HepG2 (cell line): ENCODE results near the gene TMEM144. TPM values are rescaled to one million over a fixed set of nuclear protein-coding genes. Genes with fewer than 3 reads are reported as not detected.

Source experiments
- CEBPG ChIP-seq: IDR thresholded peaks from 2 replicates; pipeline ENCODE4 v1.6.1; 2016
- HHEX ChIP-seq: IDR thresholded peaks from 2 replicates; pipeline ENCODE4 v1.6.1; 2016; ENCODE audit warnings: control low read depth
- KMT2A ChIP-seq: sonication (generic); formaldehyde crosslinking; IDR thresholded peaks from 2 replicates; pipeline ENCODE4 v1.4.0; 2020; ENCODE audit warnings: missing genetic modification reagents
- NFRKB ChIP-seq: fragments of 450-650 bp; IDR thresholded peaks from 2 replicates; pipeline ENCODE4 v1.6.1; 2017
- POGZ ChIP-seq: sonication (generic); formaldehyde crosslinking; IDR thresholded peaks from 2 replicates; pipeline ENCODE4 v1.4.0; 2020; ENCODE audit warnings: mild to moderate bottlenecking, missing genetic modification reagents
- SAP130 ChIP-seq: IDR thresholded peaks from 2 replicates; pipeline ENCODE4 v1.6.1; 2016; ENCODE audit warnings: low read depth
- SIN3A ChIP-seq: IDR thresholded peaks from 2 replicates; pipeline ENCODE4 v1.6.1; 2011; ENCODE audit warnings: low read depth, mild to moderate bottlenecking, control low read depth, low read length, borderline replicate concordance
- STAG1 ChIP-seq: sonication (generic); formaldehyde crosslinking; IDR thresholded peaks from 2 replicates; pipeline ENCODE4 v1.4.0; 2020; ENCODE audit warnings: missing genetic modification reagents
- TARDBP ChIP-seq: sonication (generic); formaldehyde crosslinking; IDR thresholded peaks from 2 replicates; pipeline ENCODE4 v1.8.0; 2022; ENCODE audit warnings: mild to moderate bottlenecking, missing genetic modification reagents
- THAP8 ChIP-seq: sonication (generic); formaldehyde crosslinking; IDR thresholded peaks from 2 replicates; pipeline ENCODE4 v1.5.1; 2020; ENCODE audit warnings: missing genetic modification reagents, mild to moderate bottlenecking, borderline replicate concordance
- XBP1 ChIP-seq: sonication (generic); formaldehyde crosslinking; IDR thresholded peaks from 2 replicates; pipeline ENCODE4 v1.5.0; 2020; ENCODE audit warnings: missing genetic modification reagents
- ZNF230 ChIP-seq: sonication (generic); formaldehyde crosslinking; IDR thresholded peaks from 2 replicates; pipeline ENCODE4 v1.4.0; 2020; ENCODE audit warnings: mild to moderate bottlenecking, missing genetic modification reagents
- ZNF383 ChIP-seq: sonication (generic); formaldehyde crosslinking; IDR thresholded peaks from 2 replicates; pipeline ENCODE4 v1.4.0; 2020; ENCODE audit warnings: missing genetic modification reagents, mild to moderate bottlenecking, borderline replicate concordance
- ZNF512 ChIP-seq: sonication (generic); formaldehyde crosslinking; IDR thresholded peaks from 2 replicates; pipeline ENCODE4 v1.4.0; 2020; ENCODE audit warnings: mild to moderate bottlenecking, missing genetic modification reagents
- ZNF614 ChIP-seq: IDR thresholded peaks from 2 replicates; pipeline ENCODE4 v1.6.1; 2018; ENCODE audit warnings: missing biosample characterization, missing genetic modification reagents, inconsistent platforms, borderline replicate concordance
- ZNF652 ChIP-seq: IDR thresholded peaks from 2 replicates; pipeline ENCODE4 v1.6.1; 2016; ENCODE audit warnings: low read depth, borderline replicate concordance
- polyA plus RNA-seq, 8 experiments: library from polyadenylated mRNA; depleted of rRNA in 3 of 8; stranded (reverse) in 7 of 8; unstranded in 1 of 8; fragments of >200 nt; fragmentation: Illumina TruSeq in 4 of 8; extraction: Trizol in 4 of 8; gene quantifications; 2 replicates each; pipeline versions ENCODE4 v1.2.1 to v1.2.3, GENCODE V29; 2011 to 2016; ENCODE audit warnings: low read depth in 4 of 8, missing spikeins in 1 of 8, mixed read lengths in 1 of 8; ENCODE audit not compliant: insufficient read depth in 1 of 8
- total RNA-seq, 5 experiments: library from RNA; depleted of rRNA; stranded (reverse); fragments of >200 nt; fragmentation: Illumina TruSeq; extraction: Trizol; gene quantifications; 2 replicates each; pipeline ENCODE4 v1.2.3, GENCODE V29; 2016; ENCODE audit warnings: low read depth in 1 of 5
- TF ChIP-seq, protein P1 (sequence below): sonication (generic); formaldehyde crosslinking; IDR thresholded peaks from 2 replicates; pipeline ENCODE4 v1.4.0; 2020; ENCODE audit warnings: missing genetic modification reagents
- TF ChIP-seq, protein P2 (sequence below): sonication (generic); formaldehyde crosslinking; IDR thresholded peaks from 2 replicates; pipeline ENCODE4 v1.5.0; 2020; ENCODE audit warnings: mild to moderate bottlenecking, missing genetic modification reagents, borderline replicate concordance

TMEM144 gene
- total and polyA plus RNA-seq, 2 of the 13 experiments (the other 11 are each of a cell fraction or from before 2014, with no cell fraction given): 10.9 to 12.3 TPM

DNA sequence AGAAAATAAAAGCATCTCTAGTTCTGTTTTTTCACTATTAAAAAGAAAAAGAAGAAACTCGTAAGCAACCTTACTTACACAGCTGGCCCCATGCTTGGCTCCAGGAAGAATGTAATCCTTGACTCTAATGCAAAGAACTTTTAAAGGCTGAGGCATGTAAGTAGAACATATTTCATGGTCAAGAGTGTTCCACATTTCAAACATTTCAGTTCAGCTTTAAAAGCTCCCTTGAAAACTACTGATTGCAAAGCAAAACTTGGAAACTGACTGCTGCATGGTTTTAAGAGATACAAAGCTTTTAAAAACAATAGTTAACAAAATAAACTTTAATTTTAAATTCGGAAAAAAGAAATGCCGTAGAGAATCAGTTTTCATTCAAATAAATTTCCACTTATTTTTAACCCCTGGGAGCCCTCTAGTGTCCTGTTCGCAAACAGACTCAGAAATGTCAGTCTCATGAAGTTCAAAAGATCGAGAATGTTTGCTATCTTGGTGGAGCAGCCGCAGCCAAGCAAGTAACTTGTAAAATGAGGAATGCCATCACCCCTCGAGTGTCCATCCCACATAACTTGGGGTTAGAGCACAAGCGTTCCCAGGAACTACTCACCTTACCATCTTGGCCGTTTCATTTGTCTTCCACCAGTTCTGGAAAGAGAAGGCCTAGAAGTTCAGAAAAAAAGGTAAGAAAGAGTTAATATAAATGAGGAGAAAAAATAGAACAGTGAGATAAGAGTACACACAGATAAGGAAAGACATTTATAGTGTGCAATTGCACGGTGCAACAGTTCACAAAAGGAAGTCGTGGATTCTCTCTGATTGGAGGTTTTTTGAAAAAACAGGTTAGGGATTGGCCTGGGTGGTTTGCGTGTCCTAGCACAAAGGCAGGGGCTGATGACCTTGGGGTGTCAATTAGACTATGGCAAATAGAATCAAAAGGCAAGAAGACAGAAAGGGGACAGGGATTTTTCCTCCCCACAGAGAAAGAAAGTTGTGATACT is 37.7 kb upstream of the TMEM144 start, which contains the start of gene GASK1B (continued):
- TF ChIP-seq THAP8 (CRISPR knock-in tag): no peak
- TF ChIP-seq XBP1: no peak
- TF ChIP-seq ZNF230 (CRISPR knock-in tag): no peak
- TF ChIP-seq, protein P1, sequence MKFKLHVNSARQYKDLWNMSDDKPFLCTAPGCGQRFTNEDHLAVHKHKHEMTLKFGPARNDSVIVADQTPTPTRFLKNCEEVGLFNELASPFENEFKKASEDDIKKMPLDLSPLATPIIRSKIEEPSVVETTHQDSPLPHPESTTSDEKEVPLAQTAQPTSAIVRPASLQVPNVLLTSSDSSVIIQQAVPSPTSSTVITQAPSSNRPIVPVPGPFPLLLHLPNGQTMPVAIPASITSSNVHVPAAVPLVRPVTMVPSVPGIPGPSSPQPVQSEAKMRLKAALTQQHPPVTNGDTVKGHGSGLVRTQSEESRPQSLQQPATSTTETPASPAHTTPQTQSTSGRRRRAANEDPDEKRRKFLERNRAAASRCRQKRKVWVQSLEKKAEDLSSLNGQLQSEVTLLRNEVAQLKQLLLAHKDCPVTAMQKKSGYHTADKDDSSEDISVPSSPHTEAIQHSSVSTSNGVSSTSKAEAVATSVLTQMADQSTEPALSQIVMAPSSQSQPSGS (CRISPR knock-in tag): peak; percentile 27; the same call in 1 of the 2 replicates
- TF ChIP-seq SIN3A: 0 out of 2 replicates have a peak, but pooled peaks have one; percentile 40
- peak; percentile 31; the same call in 1 of the 2 replicates for TF ChIP-seq KMT2A
- no peak for TF ChIP-seq NFRKB
- TF ChIP-seq STAG1 (CRISPR knock-in tag): peak; percentile 76
- TF ChIP-seq ZNF383 (CRISPR knock-in tag): no peak
- TF ChIP-seq ZNF652 (CRISPR knock-in tag): peak; percentile 88
- TF ChIP-seq, protein P2, sequence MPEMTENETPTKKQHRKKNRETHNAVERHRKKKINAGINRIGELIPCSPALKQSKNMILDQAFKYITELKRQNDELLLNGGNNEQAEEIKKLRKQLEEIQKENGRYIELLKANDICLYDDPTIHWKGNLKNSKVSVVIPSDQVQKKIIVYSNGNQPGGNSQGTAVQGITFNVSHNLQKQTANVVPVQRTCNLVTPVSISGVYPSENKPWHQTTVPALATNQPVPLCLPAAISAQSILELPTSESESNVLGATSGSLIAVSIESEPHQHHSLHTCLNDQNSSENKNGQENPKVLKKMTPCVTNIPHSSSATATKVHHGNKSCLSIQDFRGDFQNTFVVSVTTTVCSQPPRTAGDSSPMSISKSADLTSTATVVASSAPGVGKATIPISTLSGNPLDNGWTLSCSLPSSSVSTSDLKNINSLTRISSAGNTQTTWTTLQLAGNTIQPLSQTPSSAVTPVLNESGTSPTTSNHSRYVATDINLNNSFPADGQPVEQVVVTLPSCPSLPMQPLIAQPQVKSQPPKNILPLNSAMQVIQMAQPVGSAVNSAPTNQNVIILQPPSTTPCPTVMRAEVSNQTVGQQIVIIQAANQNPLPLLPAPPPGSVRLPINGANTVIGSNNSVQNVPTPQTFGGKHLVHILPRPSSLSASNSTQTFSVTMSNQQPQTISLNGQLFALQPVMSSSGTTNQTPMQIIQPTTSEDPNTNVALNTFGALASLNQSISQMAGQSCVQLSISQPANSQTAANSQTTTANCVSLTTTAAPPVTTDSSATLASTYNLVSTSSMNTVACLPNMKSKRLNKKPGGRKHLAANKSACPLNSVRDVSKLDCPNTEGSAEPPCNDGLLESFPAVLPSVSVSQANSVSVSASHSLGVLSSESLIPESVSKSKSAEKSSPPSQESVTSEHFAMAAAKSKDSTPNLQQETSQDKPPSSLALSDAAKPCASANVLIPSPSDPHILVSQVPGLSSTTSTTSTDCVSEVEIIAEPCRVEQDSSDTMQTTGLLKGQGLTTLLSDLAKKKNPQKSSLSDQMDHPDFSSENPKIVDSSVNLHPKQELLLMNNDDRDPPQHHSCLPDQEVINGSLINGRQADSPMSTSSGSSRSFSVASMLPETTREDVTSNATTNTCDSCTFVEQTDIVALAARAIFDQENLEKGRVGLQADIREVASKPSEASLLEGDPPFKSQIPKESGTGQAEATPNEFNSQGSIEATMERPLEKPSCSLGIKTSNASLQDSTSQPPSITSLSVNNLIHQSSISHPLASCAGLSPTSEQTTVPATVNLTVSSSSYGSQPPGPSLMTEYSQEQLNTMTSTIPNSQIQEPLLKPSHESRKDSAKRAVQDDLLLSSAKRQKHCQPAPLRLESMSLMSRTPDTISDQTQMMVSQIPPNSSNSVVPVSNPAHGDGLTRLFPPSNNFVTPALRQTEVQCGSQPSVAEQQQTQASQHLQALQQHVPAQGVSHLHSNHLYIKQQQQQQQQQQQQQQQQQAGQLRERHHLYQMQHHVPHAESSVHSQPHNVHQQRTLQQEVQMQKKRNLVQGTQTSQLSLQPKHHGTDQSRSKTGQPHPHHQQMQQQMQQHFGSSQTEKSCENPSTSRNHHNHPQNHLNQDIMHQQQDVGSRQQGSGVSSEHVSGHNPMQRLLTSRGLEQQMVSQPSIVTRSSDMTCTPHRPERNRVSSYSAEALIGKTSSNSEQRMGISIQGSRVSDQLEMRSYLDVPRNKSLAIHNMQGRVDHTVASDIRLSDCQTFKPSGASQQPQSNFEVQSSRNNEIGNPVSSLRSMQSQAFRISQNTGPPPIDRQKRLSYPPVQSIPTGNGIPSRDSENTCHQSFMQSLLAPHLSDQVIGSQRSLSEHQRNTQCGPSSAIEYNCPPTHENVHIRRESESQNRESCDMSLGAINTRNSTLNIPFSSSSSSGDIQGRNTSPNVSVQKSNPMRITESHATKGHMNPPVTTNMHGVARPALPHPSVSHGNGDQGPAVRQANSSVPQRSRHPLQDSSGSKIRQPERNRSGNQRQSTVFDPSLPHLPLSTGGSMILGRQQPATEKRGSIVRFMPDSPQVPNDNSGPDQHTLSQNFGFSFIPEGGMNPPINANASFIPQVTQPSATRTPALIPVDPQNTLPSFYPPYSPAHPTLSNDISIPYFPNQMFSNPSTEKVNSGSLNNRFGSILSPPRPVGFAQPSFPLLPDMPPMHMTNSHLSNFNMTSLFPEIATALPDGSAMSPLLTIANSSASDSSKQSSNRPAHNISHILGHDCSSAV: no peak
- peak; percentile 52 for TF ChIP-seq SAP130 (CRISPR knock-in tag)
- TF ChIP-seq ZNF614 (CRISPR knock-in tag): peak; percentile 73
- TF ChIP-seq TARDBP (CRISPR knock-in tag): peak; percentile 46; the same call in 1 of the 2 replicates
- peak; percentile 85; the same call in 1 of the 2 replicates for TF ChIP-seq ZNF512
- TF ChIP-seq HHEX (CRISPR knock-in tag): no peak
- TF ChIP-seq POGZ: peak; percentile 69
- TF ChIP-seq CEBPG (CRISPR knock-in tag): no peak
